GM21576 (cell line): ENCODE measurements around the gene NR0B1.

Experiments
- ATAC-seq: cut with Tn5 transposase; IDR thresholded peaks from one replicate; pipeline ENCODE4 v1.9.1; 2021; ENCODE audit warnings: mild to moderate bottlenecking, moderate library complexity; ENCODE audit not compliant: unreplicated experiment

NR0B1 gene

GRCh38 chrX:30275498-30275897 lies 33.7 kb downstream of the NR0B1 start:
- ATAC-seq, result no peak

GRCh38 chrX:30270639-30271038 lies 38.6 kb downstream of the NR0B1 start:
- ATAC-seq, result no peak

- no peak for ATAC-seq
Measured at GRCh38 chrX:30262763-30263162, 46.4 kb downstream of the NR0B1 start.

- no peak for ATAC-seq
Measured at GRCh38 chrX:30261012-30261411, 48.2 kb downstream of the NR0B1 start.

- ATAC-seq, result no peak
Measured at GRCh38 chrX:30259927-30260326, 49.3 kb downstream of the NR0B1 start.
